ENCODE data around the gene TACR1. TPM values are rescaled to one million over a fixed set of nuclear protein-coding genes. Genes with fewer than 3 reads are reported as not detected.

The TACR1 gene
- total and polyA plus RNA-seq, 2 donors (not counting 1 experiment from before 2014, with no cell fraction given), result 0.01 to 0.05 TPM

GRCh38 chr2:75010571-75010970 lies 188.7 kb downstream of the TACR1 start:
- no peaks in the 10 kb centered on the region for H4K20me1 ChIP-seq (ENCODE audit: control insufficient read depth, insufficient read depth, low read length, poor library complexity, severe bottlenecking)
- Mint-ChIP-seq H3K9me3 (ENCODE audit: insufficient read depth) (peaks cover 5% of the 10 kb centered on the region), H3K27me3 (no peaks in the 10 kb centered on the region), H3K4me3 (no peak overlapping the region), H3K4me1 (no peaks in the 10 kb centered on the region), H3K27ac (no peak overlapping the region)
- H3K4me3 ChIP-seq (ENCODE audit: control extremely low read depth in 1 of 5, extremely low read depth in 1 of 5, insufficient read depth in 1 of 5, low read depth in 2 of 5, low read length in 4 of 5), result no peak overlapping the region
- no CpG with 5 or more reads among the region's 1 CpG for WGBS (ENCODE audit: insufficient coverage)
- intact Hi-C loops (cut with micrococcal nuclease), result no loop called here
- no peaks in the 10 kb centered on the region for H3K27me3 ChIP-seq (replicated peaks in 1 of 4; ENCODE audit: control extremely low read depth in 1 of 4, control insufficient read depth in 3 of 4, insufficient read depth in 4 of 4, low read length in 3 of 4)
- DNase-seq, result no peak
- ATAC-seq (ENCODE audit: low read depth), result no peak
- TF ChIP-seq, protein P1, sequence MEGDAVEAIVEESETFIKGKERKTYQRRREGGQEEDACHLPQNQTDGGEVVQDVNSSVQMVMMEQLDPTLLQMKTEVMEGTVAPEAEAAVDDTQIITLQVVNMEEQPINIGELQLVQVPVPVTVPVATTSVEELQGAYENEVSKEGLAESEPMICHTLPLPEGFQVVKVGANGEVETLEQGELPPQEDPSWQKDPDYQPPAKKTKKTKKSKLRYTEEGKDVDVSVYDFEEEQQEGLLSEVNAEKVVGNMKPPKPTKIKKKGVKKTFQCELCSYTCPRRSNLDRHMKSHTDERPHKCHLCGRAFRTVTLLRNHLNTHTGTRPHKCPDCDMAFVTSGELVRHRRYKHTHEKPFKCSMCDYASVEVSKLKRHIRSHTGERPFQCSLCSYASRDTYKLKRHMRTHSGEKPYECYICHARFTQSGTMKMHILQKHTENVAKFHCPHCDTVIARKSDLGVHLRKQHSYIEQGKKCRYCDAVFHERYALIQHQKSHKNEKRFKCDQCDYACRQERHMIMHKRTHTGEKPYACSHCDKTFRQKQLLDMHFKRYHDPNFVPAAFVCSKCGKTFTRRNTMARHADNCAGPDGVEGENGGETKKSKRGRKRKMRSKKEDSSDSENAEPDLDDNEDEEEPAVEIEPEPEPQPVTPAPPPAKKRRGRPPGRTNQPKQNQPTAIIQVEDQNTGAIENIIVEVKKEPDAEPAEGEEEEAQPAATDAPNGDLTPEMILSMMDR (IDR thresholded peaks at IDR 0.05), result no peak
- no peak for TF ChIP-seq EZH2 (IDR thresholded peaks at IDR 0.05; ENCODE audit: borderline replicate concordance, insufficient read depth, low read depth, low read length, poor library complexity, severe bottlenecking)
- H2AFZ ChIP-seq (ENCODE audit: insufficient read depth, low read depth, low read length, poor library complexity, severe bottlenecking), result no peak overlapping the region
- no peak overlapping the region for H3K27ac ChIP-seq (ENCODE audit: low read length in 2 of 2)
- CTCF ChIA-PET, result no interaction called here
- H3K36me3 ChIP-seq (replicated peaks in 1 of 2; ENCODE audit: control extremely low read depth in 1 of 2, control insufficient read depth in 1 of 2, extremely low read depth in 1 of 2, insufficient read depth in 2 of 2, low read length in 1 of 2), result no peaks in the 10 kb centered on the region
- no peak overlapping the region for H3K9ac ChIP-seq (ENCODE audit: low read length)
- H3K4me2 ChIP-seq (replicated peaks; ENCODE audit: low read depth, low read length, poor library complexity, severe bottlenecking), result no peak overlapping the region
- H3K79me2 ChIP-seq (ENCODE audit: control insufficient read depth, insufficient read depth, low read length), result no peaks in the 10 kb centered on the region
- H3K4me1 ChIP-seq (ENCODE audit: control insufficient read depth in 2 of 2, insufficient read depth in 2 of 2, low read length in 2 of 2), result no peaks in the 10 kb centered on the region
- POLR2A ChIA-PET, result no interaction called here
- H3K9me3 ChIP-seq (ENCODE audit: control extremely low read depth in 1 of 3, control insufficient read depth in 2 of 3, insufficient read depth in 1 of 3, low read length in 2 of 3), result peaks cover 0 to 2% (median 0%) of the 10 kb centered on the region in 3 donors

DNA sequence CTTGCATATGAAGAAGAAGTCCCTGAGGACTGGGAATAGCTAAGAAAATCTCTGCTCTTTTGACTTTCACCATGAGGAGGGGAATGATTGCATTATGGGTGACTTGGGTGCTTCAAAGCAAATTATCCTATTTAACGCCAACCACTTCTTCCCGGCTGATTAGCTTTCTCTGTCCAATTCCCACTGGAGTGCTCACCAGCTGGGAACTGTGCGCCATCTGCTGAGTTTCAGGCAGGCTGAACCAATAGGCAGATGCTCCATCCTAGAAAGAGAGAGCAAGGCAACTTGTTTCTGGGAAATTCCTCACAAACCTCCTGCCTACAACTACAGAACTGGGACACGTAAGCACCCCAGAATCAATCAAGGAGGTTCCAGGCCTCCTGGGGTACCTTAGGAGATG lies 191.5 kb downstream of the TACR1 start:
- DNase-seq (no peak), ATAC-seq (ENCODE audit: low read depth) (no peak)
- no peak overlapping the region for H3K27ac Mint-ChIP-seq
- Histone ChIP-seq H2AFZ (ENCODE audit: insufficient read depth, low read depth, low read length, poor library complexity, severe bottlenecking) (no peak overlapping the region), H3K79me2 (ENCODE audit: control insufficient read depth, insufficient read depth, low read length) (no peaks in the 10 kb centered on the region), H3K4me1 (ENCODE audit: control insufficient read depth in 2 of 2, insufficient read depth in 2 of 2, low read length in 2 of 2) (no peaks in the 10 kb centered on the region), H3K27ac (ENCODE audit: low read length in 2 of 2) (no peak overlapping the region), H3K27me3 (replicated peaks in 1 of 4; ENCODE audit: control extremely low read depth in 1 of 4, control insufficient read depth in 3 of 4, insufficient read depth in 4 of 4, low read length in 3 of 4) (no peaks in the 10 kb centered on the region), H3K4me2 (replicated peaks; ENCODE audit: low read depth, low read length, poor library complexity, severe bottlenecking) (no peak overlapping the region), H3K36me3 (replicated peaks in 1 of 2; ENCODE audit: control extremely low read depth in 1 of 2, control insufficient read depth in 1 of 2, extremely low read depth in 1 of 2, insufficient read depth in 2 of 2, low read length in 1 of 2) (no peaks in the 10 kb centered on the region), H4K20me1 (ENCODE audit: control insufficient read depth, insufficient read depth, low read length, poor library complexity, severe bottlenecking) (no peaks in the 10 kb centered on the region), H3K9ac (ENCODE audit: low read length) (no peak overlapping the region), H3K4me3 (ENCODE audit: control extremely low read depth in 1 of 5, extremely low read depth in 1 of 5, insufficient read depth in 1 of 5, low read depth in 2 of 5, low read length in 4 of 5) (no peak overlapping the region), H3K9me3 (ENCODE audit: control extremely low read depth in 1 of 3, control insufficient read depth in 2 of 3, insufficient read depth in 1 of 3, low read length in 2 of 3) (no peaks in the 10 kb centered on the region)
- no peaks in the 10 kb centered on the region for H3K27me3 Mint-ChIP-seq
- ChIA-PET POLR2A (no interaction called here), CTCF (interaction anchor here (0.7 kb wide), 1 partner anchor 89 kb away, joined by 3 read pairs; no protein-coding TSS in a partner anchor)
- H3K4me3 Mint-ChIP-seq, result no peak overlapping the region
- H3K4me1 Mint-ChIP-seq, result no peaks in the 10 kb centered on the region
- intact Hi-C loops (cut with micrococcal nuclease), result no loop called here
- 93% methylated on average over 3 of the region's 4 CpGs for WGBS (ENCODE audit: insufficient coverage)
- no peaks in the 10 kb centered on the region for H3K9me3 Mint-ChIP-seq (ENCODE audit: insufficient read depth)
- TF ChIP-seq, protein P1 (IDR thresholded peaks at IDR 0.05), result no peak
- no peak for TF ChIP-seq EZH2 (IDR thresholded peaks at IDR 0.05; ENCODE audit: borderline replicate concordance, insufficient read depth, low read depth, low read length, poor library complexity, severe bottlenecking)

All from B cell (primary cell).